GM12892 (cell line): ENCODE data around the gene CGB8.

ENCODE experiments used
- POLR2A ChIP-seq: IDR thresholded peaks from 2 replicates; pipeline ENCODE4 v1.6.1; 2011; ENCODE audit warnings: low read depth, low read length, control low read depth
- POLR2AphosphoS5 ChIP-seq: IDR thresholded peaks from 2 replicates; pipeline ENCODE4 v1.6.1; 2011; ENCODE audit warnings: low read depth, low read length, control low read depth
- TAF1 ChIP-seq: IDR thresholded peaks from 2 replicates; pipeline ENCODE4 v1.6.1; 2011; ENCODE audit warnings: low read depth, mild to moderate bottlenecking, control low read depth, low read length, borderline replicate concordance

DNA sequence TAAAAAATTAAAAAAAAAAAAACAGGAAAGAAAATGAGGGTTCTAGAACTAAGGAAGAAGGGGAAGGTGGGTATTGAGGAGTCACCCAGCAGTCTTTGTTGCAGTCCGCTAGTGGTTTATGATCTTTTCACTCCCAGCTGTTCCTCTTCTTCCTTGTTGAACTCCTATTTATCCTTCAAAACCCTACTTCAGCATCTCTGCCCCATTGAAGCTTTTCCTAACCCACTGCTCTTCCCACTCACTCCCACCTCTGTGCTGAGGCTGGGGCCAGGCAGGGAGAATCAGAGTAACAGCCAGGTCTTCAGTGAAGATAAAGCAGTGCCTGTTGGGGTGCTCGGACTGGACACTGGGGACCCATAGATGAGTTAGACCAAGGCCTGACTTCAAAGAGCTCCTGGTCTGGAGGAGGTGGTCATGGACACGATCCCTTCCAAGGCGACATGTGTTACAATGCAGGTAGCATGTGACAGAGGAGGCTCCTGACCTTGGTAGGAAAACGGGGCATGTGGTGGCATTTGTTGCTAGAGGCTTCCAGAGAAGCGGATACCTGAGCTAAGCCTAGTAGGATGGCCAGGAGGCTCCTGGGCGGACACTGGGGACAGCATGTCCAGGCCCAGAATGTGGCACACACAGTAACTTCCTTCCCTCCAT lies 43.8 kb downstream of the CGB8 start:
- TF ChIP-seq POLR2AphosphoS5 (no peak), TAF1 (no peak), POLR2A (no peak)
